Thymus (tissue), 11 donors: ENCODE data around the gene C9orf72. TPM values are rescaled to one million over a fixed set of nuclear protein-coding genes. Genes with fewer than 3 reads are reported as not detected.

Source experiments
- DNase-seq, 9 donors: peaks; one replicate each; pipeline ENCODE4 v3.0.0-alpha.2; 2013; ENCODE audit warnings: low spot score in 9 of 9, low read depth in 6 of 9, missing footprints in 1 of 9
- H3K27ac ChIP-seq, 2 donors: one replicate each; pipeline ENCODE4 v1.5.1; 2013; ENCODE audit warnings: control low read depth in 1 of 2, low read depth in 1 of 2, low read length in 1 of 2, mild to moderate bottlenecking in 1 of 2, moderate library complexity in 1 of 2
- H3K27me3 ChIP-seq, 2 donors: one replicate each; pipeline ENCODE4 v1.5.1; 2013; ENCODE audit warnings: low read length in 1 of 2; ENCODE audit not compliant: control insufficient read depth in 2 of 2, insufficient read depth in 1 of 2
- H3K36me3 ChIP-seq, 2 donors: one replicate each; pipeline ENCODE4 v1.5.1; 2013; ENCODE audit warnings: low read length in 1 of 2, mild to moderate bottlenecking in 1 of 2, moderate library complexity in 1 of 2; ENCODE audit not compliant: control insufficient read depth in 2 of 2, insufficient read depth in 2 of 2
- H3K4me1 ChIP-seq, 2 donors: one replicate each; pipeline ENCODE4 v1.5.1; 2013; ENCODE audit warnings: low read length in 2 of 2; ENCODE audit not compliant: control insufficient read depth in 2 of 2, insufficient read depth in 2 of 2
- H3K4me3 ChIP-seq, 2 donors: one replicate each; pipeline ENCODE4 v1.5.1; 2013; ENCODE audit warnings: low read length in 2 of 2, control low read depth in 1 of 2, mild to moderate bottlenecking in 1 of 2
- H3K9me3 ChIP-seq, 2 donors: one replicate each; pipeline ENCODE4 v1.5.1; 2013; ENCODE audit warnings: low read length in 1 of 2, mild to moderate bottlenecking in 1 of 2; ENCODE audit not compliant: control insufficient read depth in 2 of 2, insufficient read depth in 1 of 2
- WGBS: extraction: QIAGEN DNeasy Blood & Tissue Kit; methylation state at CpG from one replicate; pipeline ENCODE4 v1.1.7; 2013; 5-methylcytosine and 5-hydroxymethylcytosine counted together
- polyA plus RNA-seq: library from polyadenylated mRNA; stranded (reverse); fragments of 200-250 nt; gene quantifications from one replicate; pipeline ENCODE4 v1.2.3, GENCODE V29; 2013
- total RNA-seq: library from RNA; stranded (reverse); fragments of 120-200 nt; gene quantifications from one replicate; pipeline ENCODE4 v1.2.4, GENCODE V29; 2013
- donor health status: healthy.

C9orf72 gene
- total and polyA plus RNA-seq, 2 donors: 18.7 to 38.1 TPM

DNA sequence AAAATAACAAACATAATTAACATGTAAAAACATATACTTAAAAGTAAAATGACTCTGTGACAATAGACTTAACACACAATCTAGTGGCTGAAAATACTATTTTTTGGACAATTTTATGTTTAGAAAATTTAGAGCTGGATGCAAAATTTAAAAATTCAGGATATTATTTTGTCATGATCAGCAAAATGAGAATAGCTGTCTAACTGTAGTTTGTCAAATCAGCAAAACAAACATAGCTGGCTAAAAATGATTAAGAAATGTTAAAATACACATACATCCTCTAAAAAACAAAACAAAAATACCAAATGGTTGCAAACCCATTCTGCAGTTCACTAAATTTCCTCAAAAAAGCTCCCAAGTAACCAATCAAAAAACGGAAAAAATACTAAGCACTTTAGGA lies 18.6 kb downstream of the C9orf72 start:
- no peak for DNase-seq
- no peaks in the 10 kb centered on the region for H3K4me1 ChIP-seq
- H3K4me3 ChIP-seq: no peak overlapping the region
- no peaks in the 10 kb centered on the region for H3K27me3 ChIP-seq
- 99% methylated on average over 1 of the region's 1 CpG for WGBS
- H3K36me3 ChIP-seq: peaks cover 7 to 48% of the 10 kb centered on the region in 2 donors
- H3K27ac ChIP-seq: no peak overlapping the region
- no peaks in the 10 kb centered on the region for H3K9me3 ChIP-seq

DNA sequence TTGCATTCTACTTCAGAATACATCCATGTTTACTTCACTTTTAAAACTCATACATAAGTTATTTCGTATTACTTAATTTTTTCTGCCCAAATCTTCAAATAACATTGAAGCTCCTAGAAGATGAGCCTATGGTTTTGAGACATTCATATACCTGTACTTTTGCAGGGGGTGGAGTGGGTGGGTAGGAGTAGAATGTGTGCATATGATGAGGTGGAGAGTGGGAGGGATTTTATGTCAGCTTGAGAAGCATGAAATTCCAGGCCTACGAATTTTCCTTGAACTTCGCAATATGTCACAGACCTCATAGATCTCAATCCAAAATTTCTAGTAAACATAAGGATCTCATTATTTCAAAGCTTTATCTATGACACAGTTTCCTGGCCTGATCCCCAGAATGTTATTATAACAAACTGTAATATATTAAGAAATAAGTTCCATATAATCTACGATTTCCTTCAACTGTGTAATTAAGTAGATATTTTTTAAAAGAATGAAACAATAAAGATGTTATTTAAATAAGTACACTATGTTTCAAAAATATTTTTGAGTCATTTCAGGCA lies 24.0 kb downstream of the C9orf72 start:
- Histone ChIP-seq H3K27ac (no peak overlapping the region), H3K4me3 (no peak overlapping the region), H3K27me3 (no peaks in the 10 kb centered on the region), H3K4me1 (no peaks in the 10 kb centered on the region), H3K9me3 (no peaks in the 10 kb centered on the region), H3K36me3 (peaks cover 3 to 30% of the 10 kb centered on the region in 2 donors)
- DNase-seq: no peak
- 99% methylated on average over 4 of the region's 4 CpGs for WGBS

DNA sequence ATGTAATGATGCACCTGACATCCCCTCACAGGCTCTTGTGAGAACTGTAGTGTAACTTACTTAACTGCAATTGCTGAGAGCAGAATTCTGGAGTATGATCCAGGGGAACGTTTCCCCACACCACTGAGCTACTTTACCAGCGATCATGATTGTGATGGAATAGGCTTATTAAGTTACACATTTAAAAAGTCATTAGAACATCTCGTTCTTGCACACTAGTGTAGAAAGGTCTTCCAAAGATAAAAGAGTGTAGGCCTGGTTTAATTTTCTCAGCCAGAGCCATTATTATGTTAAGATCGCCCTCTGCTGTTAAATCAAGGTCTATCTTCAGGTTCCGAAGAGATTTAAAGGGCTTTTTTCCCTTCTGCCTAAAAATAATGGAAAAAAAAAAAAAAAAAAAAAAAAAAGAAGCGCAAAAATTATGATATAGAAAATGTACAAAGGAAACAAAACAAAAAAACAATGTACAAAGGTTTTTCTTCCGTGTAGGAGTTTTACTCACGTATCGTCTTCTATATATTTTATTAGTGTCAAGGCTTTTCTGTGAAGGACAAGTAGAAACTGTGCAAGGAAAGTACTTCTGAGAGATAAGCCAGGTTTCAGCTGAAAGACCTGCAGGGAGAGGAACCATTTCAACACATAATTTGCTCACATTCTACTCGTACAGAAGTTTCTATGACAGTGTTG lies 25.1 kb downstream of the C9orf72 start:
- no peak overlapping the region for H3K4me3 ChIP-seq
- 83% methylated on average over 10 of the region's 10 CpGs for WGBS
- H3K27me3 ChIP-seq: no peaks in the 10 kb centered on the region
- H3K27ac ChIP-seq: no peak overlapping the region
- H3K36me3 ChIP-seq: peaks cover 3 to 25% of the 10 kb centered on the region in 2 donors
- no peaks in the 10 kb centered on the region for H3K4me1 ChIP-seq
- DNase-seq: peak in 2 of 9 donors; percentile 16 to 44
- H3K9me3 ChIP-seq: no peaks in the 10 kb centered on the region

DNA sequence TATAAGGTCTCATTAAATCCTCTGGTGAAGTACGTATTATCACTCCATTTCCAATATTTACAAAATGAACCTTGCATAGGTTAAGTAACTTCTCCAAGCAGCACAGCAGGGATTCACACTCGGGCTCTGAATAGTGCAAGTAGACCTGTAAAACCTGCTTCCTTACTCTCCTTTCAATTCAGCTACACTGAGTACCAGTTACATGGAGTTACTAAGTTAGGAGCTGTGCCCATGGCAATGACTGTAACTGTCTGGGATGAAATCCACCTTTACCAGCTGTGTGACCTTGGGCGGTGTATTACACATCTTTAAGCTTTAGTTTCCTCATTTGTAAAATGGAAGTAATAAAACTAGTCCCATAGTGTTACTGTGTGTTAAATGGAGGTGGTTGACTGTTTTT lies 27.8 kb downstream of the C9orf72 start:
- H3K36me3 ChIP-seq: peaks cover 0 to 17% of the 10 kb centered on the region in 2 donors
- no peak for DNase-seq
- H3K27me3 ChIP-seq: no peaks in the 10 kb centered on the region
- WGBS: 99% methylated on average over 3 of the region's 3 CpGs
- no peaks in the 10 kb centered on the region for H3K9me3 ChIP-seq
- no peak overlapping the region for H3K27ac ChIP-seq
- no peak overlapping the region for H3K4me3 ChIP-seq
- no peaks in the 10 kb centered on the region for H3K4me1 ChIP-seq

DNA sequence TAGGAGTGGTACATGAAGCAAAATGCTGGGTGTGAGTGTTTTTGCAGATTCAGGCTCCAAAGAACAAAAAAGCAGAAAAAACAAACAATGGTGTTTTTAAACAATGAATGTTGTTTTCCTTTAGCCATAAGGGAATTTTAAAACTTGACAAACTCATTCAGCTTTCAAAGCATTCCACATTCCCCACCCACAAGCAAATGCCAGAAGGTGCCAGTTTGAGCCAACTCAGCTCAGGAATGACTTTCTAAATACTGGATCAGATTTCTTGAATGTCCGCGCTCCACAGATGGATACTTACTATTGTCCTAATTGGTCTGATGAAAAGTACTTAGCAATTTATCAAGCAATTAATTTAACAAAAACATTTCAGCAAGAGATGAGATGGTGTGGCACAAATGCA lies 30.8 kb downstream of the C9orf72 start:
- peaks cover 0 to 14% of the 10 kb centered on the region in 2 donors for H3K36me3 ChIP-seq
- no peaks in the 10 kb centered on the region for H3K9me3 ChIP-seq
- no peaks in the 10 kb centered on the region for H3K27me3 ChIP-seq
- no peak for DNase-seq
- H3K4me1 ChIP-seq: peaks cover 0 to 5% of the 10 kb centered on the region in 2 donors
- no peak overlapping the region for H3K4me3 ChIP-seq
- WGBS: 95% methylated on average over 2 of the region's 2 CpGs
- no peak overlapping the region for H3K27ac ChIP-seq

DNA sequence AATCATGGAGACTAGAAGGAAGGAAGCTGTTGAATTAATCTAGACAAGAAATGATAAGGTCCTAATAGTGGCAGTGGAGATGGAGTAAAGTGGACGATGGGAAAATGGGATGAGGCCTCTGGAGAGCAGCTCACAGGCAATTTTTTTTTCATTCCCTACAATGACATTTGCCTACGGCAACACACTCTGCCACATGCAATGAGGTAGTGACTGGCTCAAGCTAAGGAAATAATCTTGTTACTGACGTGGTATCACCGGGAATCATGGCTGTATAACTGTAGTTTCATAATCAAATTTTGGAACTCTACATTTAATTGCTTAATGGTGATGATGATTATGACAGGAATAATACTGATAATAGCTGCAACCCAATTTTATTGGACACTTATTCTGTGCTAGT lies 31.5 kb downstream of the C9orf72 start:
- WGBS: 97% methylated on average over 4 of the region's 4 CpGs
- H3K36me3 ChIP-seq: peaks cover 0 to 8% of the 10 kb centered on the region in 2 donors

DNA sequence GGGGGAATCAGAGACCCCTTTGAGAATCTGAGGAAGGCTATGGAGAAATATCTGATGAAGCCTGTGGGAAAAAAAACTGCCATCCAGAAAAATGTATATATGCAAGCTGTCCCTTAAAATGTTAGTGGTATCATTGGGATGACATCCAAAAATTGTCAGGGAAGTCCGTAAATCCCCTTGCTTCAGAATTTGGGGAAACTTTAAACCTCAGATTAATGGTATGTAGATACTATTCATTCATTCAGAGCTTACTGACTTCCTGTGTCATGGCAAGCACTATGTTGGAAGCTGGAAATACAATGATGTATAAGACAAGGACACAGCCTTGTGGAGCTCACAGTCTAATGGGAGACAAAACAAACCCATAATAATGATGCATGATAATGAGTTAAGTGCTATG lies 32.8 kb downstream of the C9orf72 start:
- Histone ChIP-seq H3K36me3 (peaks cover 5 to 8% of the 10 kb centered on the region in 2 donors), H3K27me3 (no peaks in the 10 kb centered on the region), H3K27ac (peak overlapping the region in 1 of 2 donors; percentile 86), H3K4me1 (peaks cover 0 to 5% of the 10 kb centered on the region in 2 donors), H3K4me3 (no peak overlapping the region), H3K9me3 (no peaks in the 10 kb centered on the region)
- 97% methylated on average over 1 of the region's 1 CpG for WGBS
- DNase-seq: no peak

More for the DNA sequence above, 31.5 kb downstream of the C9orf72 start:
- H3K27ac ChIP-seq: no peak overlapping the region
- no peaks in the 10 kb centered on the region for H3K9me3 ChIP-seq
- no peaks in the 10 kb centered on the region for H3K27me3 ChIP-seq
- H3K4me1 ChIP-seq: peaks cover 0 to 5% of the 10 kb centered on the region in 2 donors
- DNase-seq: no peak
- H3K4me3 ChIP-seq: no peak overlapping the region

DNA sequence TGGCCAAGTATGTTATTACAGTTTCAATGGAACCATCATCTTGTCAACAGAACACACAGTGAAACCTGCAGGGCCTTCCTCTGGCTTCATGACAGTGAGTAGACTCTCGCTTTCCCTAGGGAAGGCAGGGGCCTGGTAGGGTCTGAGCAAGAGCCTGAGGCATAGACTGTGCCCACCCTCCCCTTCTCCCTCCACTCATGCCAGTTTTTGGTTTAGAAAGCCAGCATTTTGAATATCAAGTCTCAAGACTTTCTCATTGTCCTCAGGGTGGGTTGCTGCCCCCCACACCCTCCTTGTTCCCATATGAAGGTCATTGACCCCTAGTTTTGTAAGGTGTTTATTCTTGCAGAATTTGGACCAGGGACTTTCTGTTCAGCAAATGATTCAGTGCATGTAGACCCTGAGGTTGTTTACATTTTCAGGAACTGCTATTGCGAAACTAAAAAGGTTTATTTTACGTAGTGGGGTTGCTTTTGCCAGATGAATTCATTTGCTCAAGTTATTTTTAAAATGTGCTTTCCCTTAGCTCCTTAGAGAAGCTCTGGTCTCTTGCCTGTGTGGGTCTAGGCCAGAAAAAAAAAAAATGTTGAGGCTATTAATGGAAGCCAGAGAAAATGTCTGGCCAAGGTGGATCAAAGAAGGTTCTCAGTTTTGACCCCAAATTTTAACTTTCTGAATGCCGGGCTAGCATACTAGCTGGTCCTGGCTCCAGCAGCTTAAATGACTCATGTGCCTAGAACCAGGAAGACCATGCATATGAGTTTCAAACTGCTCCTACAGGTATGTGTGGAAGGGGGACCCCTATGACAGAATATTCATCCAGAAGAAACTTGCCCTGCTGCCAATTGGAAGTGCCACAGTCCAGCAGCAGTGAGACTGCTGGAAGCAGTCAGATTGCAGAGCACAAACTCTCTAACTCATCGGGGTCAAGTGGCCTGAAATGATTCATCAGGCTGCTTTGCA lies 33.5 kb downstream of the C9orf72 start:
- no peaks in the 10 kb centered on the region for H3K27me3 ChIP-seq
- H3K9me3 ChIP-seq: no peaks in the 10 kb centered on the region
- H3K4me3 ChIP-seq: no peak overlapping the region
- WGBS: 86% methylated on average over 5 of the region's 5 CpGs
- H3K36me3 ChIP-seq: peaks cover 5 to 8% of the 10 kb centered on the region in 2 donors
- peaks cover 0 to 5% of the 10 kb centered on the region in 2 donors for H3K4me1 ChIP-seq
- H3K27ac ChIP-seq: peak overlapping the region; percentile 71 to 86
- DNase-seq: peak in 1 of 9 donors; percentile 19

DNA sequence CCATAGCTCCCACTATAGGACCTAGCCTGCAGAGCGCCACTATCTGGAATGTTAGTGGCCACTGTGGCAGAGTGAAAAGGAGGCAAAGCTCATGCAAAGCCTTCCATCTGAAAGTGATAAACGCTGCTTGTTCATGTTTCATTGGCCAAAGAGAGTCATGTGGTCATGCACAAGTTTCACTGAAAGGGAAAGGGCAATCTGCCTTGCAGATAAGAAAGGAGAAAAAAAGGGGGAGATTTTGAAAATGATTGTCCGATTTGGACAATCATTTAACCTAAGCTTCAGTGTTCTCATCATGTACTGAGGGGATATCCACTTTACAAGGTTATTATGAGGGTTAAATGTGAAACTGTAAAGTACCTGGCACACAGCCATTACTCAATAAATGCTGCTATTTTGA lies 34.6 kb downstream of the C9orf72 start:
- 93% methylated on average over 3 of the region's 3 CpGs for WGBS
- peak overlapping the region; percentile 18 to 77 for H3K27ac ChIP-seq
- no peaks in the 10 kb centered on the region for H3K27me3 ChIP-seq

More for the DNA sequence above, 34.6 kb downstream of the C9orf72 start:
- Histone ChIP-seq H3K4me3 (no peak overlapping the region), H3K36me3 (peaks cover 5 to 8% of the 10 kb centered on the region in 2 donors), H3K4me1 (peaks cover 0 to 5% of the 10 kb centered on the region in 2 donors), H3K9me3 (no peaks in the 10 kb centered on the region)
- DNase-seq: peak in 1 of 9 donors; percentile 20
